ENCODE data around the gene ABLIM2.

Gene ABLIM2

GRCh38 chr4:8203052-8203401 is 44.4 kb upstream of the ABLIM2 start:
- TF ChIP-seq, protein P1, sequence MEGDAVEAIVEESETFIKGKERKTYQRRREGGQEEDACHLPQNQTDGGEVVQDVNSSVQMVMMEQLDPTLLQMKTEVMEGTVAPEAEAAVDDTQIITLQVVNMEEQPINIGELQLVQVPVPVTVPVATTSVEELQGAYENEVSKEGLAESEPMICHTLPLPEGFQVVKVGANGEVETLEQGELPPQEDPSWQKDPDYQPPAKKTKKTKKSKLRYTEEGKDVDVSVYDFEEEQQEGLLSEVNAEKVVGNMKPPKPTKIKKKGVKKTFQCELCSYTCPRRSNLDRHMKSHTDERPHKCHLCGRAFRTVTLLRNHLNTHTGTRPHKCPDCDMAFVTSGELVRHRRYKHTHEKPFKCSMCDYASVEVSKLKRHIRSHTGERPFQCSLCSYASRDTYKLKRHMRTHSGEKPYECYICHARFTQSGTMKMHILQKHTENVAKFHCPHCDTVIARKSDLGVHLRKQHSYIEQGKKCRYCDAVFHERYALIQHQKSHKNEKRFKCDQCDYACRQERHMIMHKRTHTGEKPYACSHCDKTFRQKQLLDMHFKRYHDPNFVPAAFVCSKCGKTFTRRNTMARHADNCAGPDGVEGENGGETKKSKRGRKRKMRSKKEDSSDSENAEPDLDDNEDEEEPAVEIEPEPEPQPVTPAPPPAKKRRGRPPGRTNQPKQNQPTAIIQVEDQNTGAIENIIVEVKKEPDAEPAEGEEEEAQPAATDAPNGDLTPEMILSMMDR (conservative IDR thresholded peaks at IDR 0.05; ENCODE audit: low read depth, low read length), result no peak
- DNase-seq (ENCODE audit: low read depth), result no peak
- H3K4me3 ChIP-seq (ENCODE audit: low read length), result no peak overlapping the region

GRCh38 chr4:8202108-8203051 is 43.8 kb upstream of the ABLIM2 start:
- no peak overlapping the region for H3K4me3 ChIP-seq (ENCODE audit: low read length)
- no peak for DNase-seq (ENCODE audit: low read depth)
- TF ChIP-seq, protein P1 (conservative IDR thresholded peaks at IDR 0.05; ENCODE audit: low read depth, low read length), result no peak

DNA sequence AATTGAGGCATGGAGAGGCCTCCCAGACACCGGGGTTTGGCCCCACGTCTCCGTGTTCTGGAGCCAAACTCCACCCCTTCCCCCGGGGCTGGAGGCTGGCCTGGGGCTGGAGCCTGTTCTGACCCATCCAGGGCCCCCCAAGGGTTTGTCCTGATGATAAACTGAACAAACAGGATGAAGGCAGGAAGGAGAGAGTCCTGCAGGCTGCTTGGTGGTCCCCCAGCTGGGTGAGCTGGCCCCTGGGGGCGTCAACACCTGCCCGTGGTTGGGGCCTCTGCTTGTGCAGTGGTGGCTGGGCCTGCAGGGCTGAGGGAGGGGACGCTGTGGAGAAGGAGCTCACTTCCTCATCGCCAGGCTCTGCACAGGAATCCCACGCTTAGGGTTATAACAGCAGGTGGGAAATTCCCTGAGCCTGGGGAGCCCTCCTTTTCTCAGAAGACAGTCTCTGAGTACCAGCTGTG is 42.7 kb upstream of the ABLIM2 start:
- TF ChIP-seq, protein P1 (conservative IDR thresholded peaks at IDR 0.05; ENCODE audit: low read depth, low read length), result no peak
- no peak for DNase-seq (ENCODE audit: low read depth)
- H3K4me3 ChIP-seq (ENCODE audit: low read length), result no peak overlapping the region

DNA sequence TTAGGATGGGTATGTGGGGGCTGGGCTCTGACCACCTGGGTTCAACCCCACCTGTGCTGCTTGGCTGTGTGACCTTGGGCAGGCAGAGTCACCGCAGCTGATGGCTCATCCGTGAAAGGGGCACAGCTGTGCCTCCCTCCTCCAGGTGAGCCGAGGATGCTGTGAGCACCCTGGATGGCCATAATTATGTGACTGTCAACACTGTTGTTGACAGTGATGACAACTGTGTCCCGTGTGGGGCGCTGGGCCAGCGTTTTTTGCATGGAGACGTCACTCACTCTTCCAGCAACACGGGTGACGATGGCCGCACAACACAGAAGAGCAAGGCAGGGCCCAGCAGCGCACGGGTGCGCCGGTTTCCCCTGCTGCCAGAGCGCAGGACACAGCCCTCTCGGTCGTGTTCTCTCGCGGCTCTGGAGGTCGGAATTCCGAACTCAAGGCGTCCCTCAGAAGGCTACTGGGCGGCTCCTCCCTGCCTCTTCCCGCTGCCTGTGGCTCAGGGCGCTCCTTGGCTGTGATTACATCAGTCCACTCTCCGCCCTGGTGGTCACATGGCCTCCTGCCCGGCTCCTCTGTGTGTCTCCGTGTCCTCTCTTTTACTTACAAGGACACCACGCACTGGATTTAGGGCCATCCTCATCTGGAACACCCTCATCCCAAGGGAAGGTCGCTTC is 41.8 kb upstream of the ABLIM2 start:
- TF ChIP-seq, protein P1 (conservative IDR thresholded peaks at IDR 0.05; ENCODE audit: low read depth, low read length), result no peak
- no peak for DNase-seq (ENCODE audit: low read depth)
- H3K4me3 ChIP-seq (ENCODE audit: low read length), result peak overlapping the region; percentile 44

- peak overlapping the region; percentile 44 for H3K4me3 ChIP-seq (ENCODE audit: low read length)
Observed at GRCh38 chr4:8199594-8200301, 41.1 kb upstream of the ABLIM2 start.

DNA sequence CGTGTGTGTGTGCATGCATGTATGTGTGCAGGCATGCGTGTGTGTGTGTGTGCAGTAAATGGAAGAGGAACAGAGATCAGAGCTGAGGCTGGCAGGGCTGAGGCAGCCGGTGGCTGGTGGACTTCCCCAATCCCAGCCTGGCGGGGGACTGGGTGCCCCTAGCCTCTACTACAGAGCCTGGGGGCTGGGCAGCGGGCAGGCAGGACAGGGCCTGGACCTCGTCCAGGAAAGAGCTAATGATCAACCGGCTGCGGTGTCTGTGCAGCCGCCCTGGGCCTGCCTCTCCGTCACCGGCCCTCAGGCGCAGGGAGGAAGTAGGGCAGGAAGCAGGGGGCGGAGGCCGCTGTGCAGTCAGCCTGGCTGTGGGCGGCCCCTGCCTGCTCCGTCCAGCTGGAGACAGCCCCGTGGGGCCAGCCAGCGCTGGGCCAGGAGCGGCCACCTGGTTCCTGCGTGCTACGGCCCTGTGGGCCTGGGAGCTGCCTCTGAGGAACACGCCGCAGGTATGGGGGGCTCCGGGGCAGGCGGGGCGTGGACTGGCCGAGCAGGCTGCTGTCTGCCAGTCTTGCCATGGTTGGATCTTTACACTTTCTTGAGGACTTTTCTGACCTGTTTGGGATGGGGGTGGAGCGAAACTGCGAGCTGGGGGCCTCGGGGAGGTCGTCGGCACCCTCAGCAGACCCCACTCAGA is 40.4 kb upstream of the ABLIM2 start, which contains the start of gene SH3TC1:
Gene SH3TC1, plus strand, starts transcription at position 385 of the 688 bp plus-strand sequence. CDS start 5,905 bp downstream, outside the sequence.
- TF ChIP-seq, protein P1 (conservative IDR thresholded peaks at IDR 0.05; ENCODE audit: low read depth, low read length), result no peak
- peak within 1 kb of the TSS; percentile 44 for H3K4me3 ChIP-seq (ENCODE audit: low read length)
- DNase-seq (ENCODE audit: low read depth), result peak; percentile 72

More at GRCh38 chr4:8199594-8200301, 41.1 kb upstream of the ABLIM2 start:
- peak; percentile 54 for DNase-seq (ENCODE audit: low read depth)
- TF ChIP-seq, protein P1 (conservative IDR thresholded peaks at IDR 0.05; ENCODE audit: low read depth, low read length), result no peak

Data from retinal pigment epithelial cell (primary cell).